ENCODE data around the gene PRRT1.

The PRRT1 gene

DNA sequence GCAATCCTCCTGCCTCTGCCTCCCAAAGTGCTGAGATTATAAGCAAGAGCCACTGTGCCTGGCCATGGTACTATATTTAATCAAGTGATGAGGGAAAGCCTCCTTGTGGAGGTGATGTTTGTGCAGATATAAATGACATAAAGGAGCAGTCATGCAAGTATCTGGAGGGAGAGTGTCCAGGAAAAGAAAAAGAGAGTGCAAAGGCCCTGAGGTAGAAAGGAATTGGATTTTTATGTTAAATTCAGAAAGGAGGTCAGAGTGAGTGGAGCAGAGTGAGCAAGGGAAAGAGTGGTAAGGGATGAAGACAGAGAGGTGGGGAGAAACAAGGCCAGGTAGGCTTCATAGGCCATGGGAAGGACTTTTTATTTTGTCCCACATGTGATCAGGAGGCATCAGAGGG is 14.3 kb downstream of the PRRT1 start:
- POLR2A ChIA-PET: no interaction called here
- TF ChIP-seq ARNT (IDR thresholded peaks at IDR 0.05): no peak
- no peak for TF ChIP-seq SP1 (IDR thresholded peaks at IDR 0.05)
- no peak for TF ChIP-seq L3MBTL2 (conservative IDR thresholded peaks at IDR 0.05)
- TF ChIP-seq SUZ12 (IDR thresholded peaks at IDR 0.05): no peak
- TF ChIP-seq CTBP1 (IDR thresholded peaks at IDR 0.05; ENCODE audit: borderline replicate concordance): no peak
- no peak for TF ChIP-seq FOXA1 (IDR thresholded peaks at IDR 0.05)
- no peak for TF ChIP-seq ELF4 (IDR thresholded peaks at IDR 0.05)
- TF ChIP-seq NFRKB (IDR thresholded peaks at IDR 0.05): no peak
- TF ChIP-seq TARDBP (IDR thresholded peaks at IDR 0.05): no peak
- TF ChIP-seq BHLHE40 (IDR thresholded peaks at IDR 0.05; ENCODE audit: borderline replicate concordance): no peak
- TF ChIP-seq FOXM1 (IDR thresholded peaks at IDR 0.05; ENCODE audit: borderline replicate concordance): no peak
- TF ChIP-seq FOXK2 (IDR thresholded peaks at IDR 0.05): no peak
- TF ChIP-seq HDGF (IDR thresholded peaks at IDR 0.05; ENCODE audit: borderline replicate concordance): no peak
- TF ChIP-seq LEF1 (IDR thresholded peaks at IDR 0.05; ENCODE audit: borderline replicate concordance): no peak
- TF ChIP-seq ZNF384 (IDR thresholded peaks at IDR 0.05): no peak
- TF ChIP-seq, protein P1, sequence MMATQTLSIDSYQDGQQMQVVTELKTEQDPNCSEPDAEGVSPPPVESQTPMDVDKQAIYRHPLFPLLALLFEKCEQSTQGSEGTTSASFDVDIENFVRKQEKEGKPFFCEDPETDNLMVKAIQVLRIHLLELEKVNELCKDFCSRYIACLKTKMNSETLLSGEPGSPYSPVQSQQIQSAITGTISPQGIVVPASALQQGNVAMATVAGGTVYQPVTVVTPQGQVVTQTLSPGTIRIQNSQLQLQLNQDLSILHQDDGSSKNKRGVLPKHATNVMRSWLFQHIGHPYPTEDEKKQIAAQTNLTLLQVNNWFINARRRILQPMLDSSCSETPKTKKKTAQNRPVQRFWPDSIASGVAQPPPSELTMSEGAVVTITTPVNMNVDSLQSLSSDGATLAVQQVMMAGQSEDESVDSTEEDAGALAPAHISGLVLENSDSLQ (IDR thresholded peaks at IDR 0.05): no peak
- no peak for DNase-seq (ENCODE audit: extremely low spot score)
- CTCF ChIA-PET: no interaction called here

DNA sequence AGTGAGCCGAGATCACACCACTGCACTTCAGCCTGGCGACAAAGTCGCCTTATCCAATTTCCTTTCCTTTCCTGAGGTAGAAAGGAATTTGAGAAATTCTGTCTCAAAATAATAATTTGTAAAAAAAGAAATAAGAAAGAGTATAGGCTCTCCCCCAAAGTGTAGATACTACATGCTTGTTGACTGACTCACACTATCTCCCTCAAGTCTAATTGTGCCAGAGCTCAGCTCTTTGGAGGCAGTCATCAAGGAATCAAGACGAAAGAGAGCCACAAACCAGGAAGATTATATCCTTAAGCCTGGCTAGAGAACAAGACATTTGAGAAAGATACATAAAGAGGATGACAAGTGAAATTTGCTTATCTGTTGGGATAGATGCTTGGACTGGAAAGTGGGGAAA is 18.0 kb downstream of the PRRT1 start:
- TF ChIP-seq HDGF (IDR thresholded peaks at IDR 0.05; ENCODE audit: borderline replicate concordance): no peak
- TF ChIP-seq, protein P1 (IDR thresholded peaks at IDR 0.05): no peak
- TF ChIP-seq FOXK2 (IDR thresholded peaks at IDR 0.05): no peak
- TF ChIP-seq FOXA1 (IDR thresholded peaks at IDR 0.05): no peak
- no peak for TF ChIP-seq ZNF384 (IDR thresholded peaks at IDR 0.05)
- TF ChIP-seq ARNT (IDR thresholded peaks at IDR 0.05): no peak
- no peak for TF ChIP-seq FOXM1 (IDR thresholded peaks at IDR 0.05; ENCODE audit: borderline replicate concordance)
- TF ChIP-seq ELF4 (IDR thresholded peaks at IDR 0.05): no peak
- no peak for TF ChIP-seq NFRKB (IDR thresholded peaks at IDR 0.05)
- no peak for TF ChIP-seq L3MBTL2 (conservative IDR thresholded peaks at IDR 0.05)
- POLR2A ChIA-PET: no interaction called here
- no peak for DNase-seq (ENCODE audit: extremely low spot score)
- CTCF ChIA-PET: no interaction called here

DNA sequence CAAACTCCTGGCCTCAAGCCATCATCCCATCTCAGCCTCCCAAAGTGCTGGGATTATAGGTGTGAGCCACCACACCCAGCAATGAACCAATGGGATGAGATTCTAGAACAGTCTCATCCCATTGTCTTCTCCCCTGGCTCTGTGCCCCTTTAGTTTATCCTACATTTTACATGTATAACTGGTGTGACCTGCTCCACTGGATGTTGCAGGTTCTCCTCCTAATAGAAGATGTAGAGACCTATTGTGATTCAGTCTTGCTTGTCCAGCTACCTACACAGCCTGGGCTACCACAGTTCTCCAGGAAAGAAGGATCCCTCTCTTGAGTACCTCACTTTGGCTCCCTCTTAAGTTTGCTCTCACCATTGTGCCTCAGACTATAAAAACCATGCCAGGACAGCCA is 19.6 kb downstream of the PRRT1 start:
- ChIA-PET CTCF (no interaction called here), POLR2A (no interaction called here)
- no peak for DNase-seq (ENCODE audit: extremely low spot score)
- TF ChIP-seq CTBP1 (IDR thresholded peaks at IDR 0.05; ENCODE audit: borderline replicate concordance) (no peak), SUZ12 (IDR thresholded peaks at IDR 0.05) (no peak), ARNT (IDR thresholded peaks at IDR 0.05) (no peak), HDGF (IDR thresholded peaks at IDR 0.05; ENCODE audit: borderline replicate concordance) (no peak), LEF1 (IDR thresholded peaks at IDR 0.05; ENCODE audit: borderline replicate concordance) (no peak), TARDBP (IDR thresholded peaks at IDR 0.05) (no peak), FOXK2 (IDR thresholded peaks at IDR 0.05) (no peak), BHLHE40 (IDR thresholded peaks at IDR 0.05; ENCODE audit: borderline replicate concordance) (no peak), SP1 (IDR thresholded peaks at IDR 0.05) (no peak)
- TF ChIP-seq, protein P1 (IDR thresholded peaks at IDR 0.05): no peak

DNA sequence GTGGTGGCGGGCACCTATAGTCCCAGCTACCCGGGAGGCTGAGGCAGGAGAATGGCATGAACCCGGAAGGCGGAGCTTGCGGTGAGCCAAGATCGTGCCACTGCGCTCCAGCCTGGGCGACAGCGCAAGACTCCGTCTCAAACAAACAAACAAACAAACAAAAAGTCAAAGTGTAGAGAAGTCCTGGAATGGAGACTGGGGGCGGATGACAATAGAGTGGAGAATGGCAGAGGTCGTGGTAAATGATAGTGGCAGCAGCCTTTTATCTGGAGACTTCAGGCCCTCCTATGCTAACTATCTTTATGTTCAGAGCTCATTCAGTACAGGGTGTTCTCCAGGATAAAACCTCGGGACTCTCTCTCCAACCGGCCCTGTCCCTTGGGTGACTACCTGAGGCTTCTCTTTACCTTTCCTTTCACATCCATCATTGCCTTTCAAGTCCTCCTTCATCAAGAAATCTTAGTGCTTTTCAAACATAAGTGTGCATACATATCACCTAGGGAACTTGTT is 20.2 kb downstream of the PRRT1 start:
- POLR2A ChIA-PET: interaction anchor here (0.7 to 4.3 kb wide), 6 partner anchors 9 to 60 kb away, joined by 3 to 57 read pairs (median 12); partner anchors contain the start of genes AGPAT1 and PRRT1
- no peak for DNase-seq (ENCODE audit: extremely low spot score)
- no peak for TF ChIP-seq SP1 (IDR thresholded peaks at IDR 0.05)
- TF ChIP-seq HDGF (IDR thresholded peaks at IDR 0.05; ENCODE audit: borderline replicate concordance): no peak
- TF ChIP-seq ELF4 (IDR thresholded peaks at IDR 0.05): no peak
- TF ChIP-seq, protein P1 (IDR thresholded peaks at IDR 0.05): no peak
- no peak for TF ChIP-seq LEF1 (IDR thresholded peaks at IDR 0.05; ENCODE audit: borderline replicate concordance)
- TF ChIP-seq L3MBTL2 (conservative IDR thresholded peaks at IDR 0.05): no peak
- TF ChIP-seq NFRKB (IDR thresholded peaks at IDR 0.05): no peak
- TF ChIP-seq ARNT (IDR thresholded peaks at IDR 0.05): no peak
- TF ChIP-seq FOXA1 (IDR thresholded peaks at IDR 0.05): no peak
- TF ChIP-seq FOXM1 (IDR thresholded peaks at IDR 0.05; ENCODE audit: borderline replicate concordance): no peak

DNA sequence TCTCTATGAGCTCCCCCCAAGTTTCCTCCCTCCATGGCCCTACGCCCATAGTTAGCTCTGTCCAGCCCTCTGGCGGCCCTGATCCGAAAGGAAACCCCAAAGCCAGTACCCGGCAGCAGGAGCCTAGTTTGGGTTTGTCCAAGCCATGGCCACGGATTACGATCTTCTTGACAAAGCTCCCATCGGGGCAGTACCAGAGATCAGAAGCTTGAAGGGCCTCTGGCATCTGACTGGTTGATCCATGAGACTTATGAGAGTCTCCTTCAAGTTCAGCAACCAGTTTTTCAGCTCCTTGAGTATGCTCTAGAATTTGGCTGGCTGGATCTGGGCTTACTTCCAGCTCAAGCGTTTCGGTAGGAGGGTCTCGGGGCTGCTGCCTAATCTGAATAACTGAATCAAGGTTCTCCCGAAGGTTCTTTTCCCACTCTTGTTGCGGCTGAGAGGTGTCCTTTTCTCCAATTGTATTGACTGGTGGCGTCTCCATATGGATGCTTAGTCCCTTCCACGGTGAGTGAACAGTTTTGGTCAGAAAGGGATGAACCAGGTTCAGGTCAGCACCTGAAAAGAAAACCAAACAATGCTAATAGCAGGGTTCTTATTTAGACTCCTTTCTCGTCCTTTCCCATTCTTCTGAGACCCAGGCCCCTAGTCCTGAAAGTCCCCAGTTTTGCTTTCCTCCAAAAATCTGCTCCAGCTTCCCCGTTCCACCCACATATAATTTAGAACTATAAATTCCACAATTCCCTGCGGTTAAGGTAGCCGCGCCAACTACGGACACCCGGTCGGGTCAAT is 22.2 kb downstream of the PRRT1 start:
- TF ChIP-seq FOXM1 (IDR thresholded peaks at IDR 0.05; ENCODE audit: borderline replicate concordance): no peak
- TF ChIP-seq SP1 (IDR thresholded peaks at IDR 0.05): no peak
- no peak for TF ChIP-seq CTBP1 (IDR thresholded peaks at IDR 0.05; ENCODE audit: borderline replicate concordance)
- TF ChIP-seq ELF4 (IDR thresholded peaks at IDR 0.05): no peak
- no peak for TF ChIP-seq NFRKB (IDR thresholded peaks at IDR 0.05)
- TF ChIP-seq, protein P1 (IDR thresholded peaks at IDR 0.05): no peak
- TF ChIP-seq BHLHE40 (IDR thresholded peaks at IDR 0.05; ENCODE audit: borderline replicate concordance): no peak
- TF ChIP-seq ARNT (IDR thresholded peaks at IDR 0.05): no peak
- no peak for TF ChIP-seq SUZ12 (IDR thresholded peaks at IDR 0.05)
- TF ChIP-seq L3MBTL2 (conservative IDR thresholded peaks at IDR 0.05): no peak
- TF ChIP-seq FOXK2 (IDR thresholded peaks at IDR 0.05): no peak
- no peak for TF ChIP-seq LEF1 (IDR thresholded peaks at IDR 0.05; ENCODE audit: borderline replicate concordance)
- TF ChIP-seq FOXA1 (IDR thresholded peaks at IDR 0.05): no peak
- no peak for TF ChIP-seq ZNF384 (IDR thresholded peaks at IDR 0.05)
- TF ChIP-seq TARDBP (IDR thresholded peaks at IDR 0.05): no peak
- TF ChIP-seq HDGF (IDR thresholded peaks at IDR 0.05; ENCODE audit: borderline replicate concordance): no peak
- CTCF ChIA-PET: interaction anchor here (1.9 kb wide), 1 partner anchor 11 kb away, joined by 7 read pairs; no protein-coding TSS in a partner anchor
- POLR2A ChIA-PET: interaction anchor here (1.0 to 4.3 kb wide), 17 partner anchors 9 to 842 kb away, joined by 3 to 57 read pairs (median 8); partner anchors contain the start of genes AGPAT1, PBX2, PRRT1 and RNF5
- DNase-seq (ENCODE audit: extremely low spot score): no peak

More for the DNA sequence above, 20.2 kb downstream of the PRRT1 start:
- CTCF ChIA-PET: no interaction called here

All from HEK293T (cell line).